ENCODE results near the gene USHBP1. TPM values are rescaled to one million over a fixed set of nuclear protein-coding genes. Genes with fewer than 3 reads are reported as not detected.

USHBP1 gene
- total RNA-seq, 2 donors from 2014 or later = 4.3 to 6.6 TPM

- Histone ChIP-seq H3K4me1 (peaks cover 0 to 41% of the 10 kb centered on the region in 2 donors), H3K36me3 (no peaks in the 10 kb centered on the region), H3K4me3 (peak within 1 kb of the TSS; percentile 67 to 78), H3K27me3 (no peaks in the 10 kb centered on the region), H3K9me3 (no peaks in the 10 kb centered on the region), H3K27ac (peak within 1 kb of the TSS; percentile 78 to 86)
- no peak for DNase-seq (ENCODE audit: low spot score)
- no peak for TF ChIP-seq CTCF (IDR thresholded peaks at IDR 0.05)
Observed at GRCh38 chr19:17245535-17245984, 19.0 kb downstream of the USHBP1 start, which contains the start of gene NR2F6. Gene NR2F6, minus strand, starts transcription at chr19:17245919. Its CDS starts 699 bp downstream, at chr19:17245220.

GRCh38 chr19:17244618-17245534 is 19.7 kb downstream of the USHBP1 start:
- peak overlapping the region; percentile 67 to 78 for H3K4me3 ChIP-seq
- peaks cover 0 to 41% of the 10 kb centered on the region in 2 donors for H3K4me1 ChIP-seq
- no peaks in the 10 kb centered on the region for H3K9me3 ChIP-seq
- no peak for TF ChIP-seq CTCF (IDR thresholded peaks at IDR 0.05)
- H3K27me3 ChIP-seq = no peaks in the 10 kb centered on the region
- H3K27ac ChIP-seq = peak overlapping the region; percentile 78 to 84
- no peak for DNase-seq (ENCODE audit: low spot score)
- no peaks in the 10 kb centered on the region for H3K36me3 ChIP-seq

- H3K27me3 ChIP-seq = no peaks in the 10 kb centered on the region
- H3K27ac ChIP-seq = peak overlapping the region; percentile 78 to 84
- no peaks in the 10 kb centered on the region for H3K9me3 ChIP-seq
- H3K4me3 ChIP-seq = peak overlapping the region; percentile 67 to 78
- H3K4me1 ChIP-seq = peaks cover 0 to 41% of the 10 kb centered on the region in 2 donors
- peak; percentile 76 for DNase-seq (ENCODE audit: low spot score)
- H3K36me3 ChIP-seq = no peaks in the 10 kb centered on the region
- no peak for TF ChIP-seq CTCF (IDR thresholded peaks at IDR 0.05)
Observed at GRCh38 chr19:17243830-17244617, 20.5 kb downstream of the USHBP1 start.

GRCh38 chr19:17243211-17243829 is 21.2 kb downstream of the USHBP1 start:
- no peak for DNase-seq (ENCODE audit: low spot score)
- Histone ChIP-seq H3K9me3 (no peaks in the 10 kb centered on the region), H3K27me3 (no peaks in the 10 kb centered on the region), H3K4me1 (peaks cover 0 to 41% of the 10 kb centered on the region in 2 donors), H3K27ac (peak overlapping the region; percentile 78 to 84), H3K4me3 (peak overlapping the region; percentile 67 to 78), H3K36me3 (peaks cover 2% of the 10 kb centered on the region)
- no peak for TF ChIP-seq CTCF (IDR thresholded peaks at IDR 0.05)

GRCh38 chr19:17242431-17243208 is 21.9 kb downstream of the USHBP1 start:
- Histone ChIP-seq H3K27ac (peak overlapping the region; percentile 78 to 84), H3K4me3 (no peak overlapping the region), H3K27me3 (no peaks in the 10 kb centered on the region), H3K36me3 (peaks cover 9% of the 10 kb centered on the region), H3K9me3 (no peaks in the 10 kb centered on the region), H3K4me1 (peaks cover 0 to 41% of the 10 kb centered on the region in 2 donors)
- DNase-seq (ENCODE audit: low spot score) = no peak
- TF ChIP-seq CTCF (IDR thresholded peaks at IDR 0.05) = no peak
